Daoy (cell line): Measurements from ENCODE around the gene GDPD4. TPM values are rescaled to one million over a fixed set of nuclear protein-coding genes. Genes with fewer than 3 reads are reported as not detected.

Experiments
- DNase-seq: peaks from one replicate; pipeline ENCODE4 v3.0.0-alpha.2; 2015; ENCODE audit warnings: low read depth
- total RNA-seq: library from RNA; depleted of rRNA; stranded (reverse); fragments of >200 nt; shearing (Covaris generic); gene quantifications from 2 replicates; pipeline ENCODE4 v1.2.3, GENCODE V29; 2014

GDPD4 gene
- total RNA-seq, 1 experiment from 2014 or later, result not detected

- peak; percentile 46 for DNase-seq
These were observed 57.0 kb downstream of the GDPD4 start for GRCh38 chr11:77244277-77245027.

GRCh38 chr11:77236901-77237300 lies 64.6 kb downstream of the GDPD4 start:
- DNase-seq, result no peak

GRCh38 chr11:77233011-77233410 lies 68.5 kb downstream of the GDPD4 start:
- no peak for DNase-seq

GRCh38 chr11:77232242-77232641 lies 69.2 kb downstream of the GDPD4 start:
- DNase-seq, result no peak

- DNase-seq, result no peak
These were observed 69.7 kb downstream of the GDPD4 start for GRCh38 chr11:77231800-77232199.

- DNase-seq, result no peak
These were observed 70.4 kb downstream of the GDPD4 start for GRCh38 chr11:77230878-77231605.

GRCh38 chr11:77223797-77224196 lies 77.7 kb downstream of the GDPD4 start:
- DNase-seq, result no peak

- no peak for DNase-seq
These were observed 84.3 kb downstream of the GDPD4 start for GRCh38 chr11:77217156-77217555.

- no peak for DNase-seq
These were observed 86.4 kb downstream of the GDPD4 start for GRCh38 chr11:77215106-77215505.

GRCh38 chr11:77214557-77214956 lies 86.9 kb downstream of the GDPD4 start:
- no peak for DNase-seq

GRCh38 chr11:77213589-77214428 lies 87.7 kb downstream of the GDPD4 start:
- no peak for DNase-seq

- DNase-seq, result no peak
These were observed 88.4 kb downstream of the GDPD4 start for GRCh38 chr11:77213029-77213579.

- no peak for DNase-seq
These were observed 89.0 kb downstream of the GDPD4 start for GRCh38 chr11:77212314-77213007.

GRCh38 chr11:77211594-77212251 lies 89.8 kb downstream of the GDPD4 start:
- no peak for DNase-seq

- no peak for DNase-seq
These were observed 90.4 kb downstream of the GDPD4 start for GRCh38 chr11:77211040-77211451.

- DNase-seq, result no peak
These were observed 91.8 kb downstream of the GDPD4 start for GRCh38 chr11:77209663-77210062.

- DNase-seq, result no peak
These were observed 93.0 kb downstream of the GDPD4 start for GRCh38 chr11:77208535-77208934.

GRCh38 chr11:77207618-77208313 lies 93.7 kb downstream of the GDPD4 start:
- DNase-seq, result no peak

GRCh38 chr11:77207019-77207485 lies 94.4 kb downstream of the GDPD4 start:
- DNase-seq, result no peak
